LNCAP (cell line): Measurements from ENCODE around the gene UNC5C.

ENCODE experiments used
- TF ChIP-seq, protein P1 (sequence below): fragments of 450-650 bp; IDR thresholded peaks from 2 replicates; pipeline ENCODE4 v1.5.1; 2017; ENCODE audit warnings: mild to moderate bottlenecking

UNC5C gene

DNA sequence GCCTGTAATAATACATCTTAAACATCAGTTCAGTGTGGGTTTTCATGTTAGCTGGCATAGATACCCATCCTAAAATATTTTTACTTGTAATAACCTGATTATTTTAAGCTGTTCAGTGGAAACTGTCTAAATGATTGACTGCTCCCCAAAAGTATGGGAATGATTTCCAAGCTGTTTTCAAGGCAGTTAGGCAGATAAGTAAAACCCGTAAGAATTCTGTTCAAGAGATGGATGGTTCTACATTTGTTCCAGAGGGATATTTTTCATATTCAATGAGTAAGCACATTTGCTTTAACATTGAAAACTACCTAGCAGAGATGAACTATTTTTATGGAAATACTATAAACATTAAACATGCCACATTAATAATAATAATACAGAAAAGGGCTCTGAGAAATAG, 161.1 kb downstream of the UNC5C start:
- TF ChIP-seq, protein P1, sequence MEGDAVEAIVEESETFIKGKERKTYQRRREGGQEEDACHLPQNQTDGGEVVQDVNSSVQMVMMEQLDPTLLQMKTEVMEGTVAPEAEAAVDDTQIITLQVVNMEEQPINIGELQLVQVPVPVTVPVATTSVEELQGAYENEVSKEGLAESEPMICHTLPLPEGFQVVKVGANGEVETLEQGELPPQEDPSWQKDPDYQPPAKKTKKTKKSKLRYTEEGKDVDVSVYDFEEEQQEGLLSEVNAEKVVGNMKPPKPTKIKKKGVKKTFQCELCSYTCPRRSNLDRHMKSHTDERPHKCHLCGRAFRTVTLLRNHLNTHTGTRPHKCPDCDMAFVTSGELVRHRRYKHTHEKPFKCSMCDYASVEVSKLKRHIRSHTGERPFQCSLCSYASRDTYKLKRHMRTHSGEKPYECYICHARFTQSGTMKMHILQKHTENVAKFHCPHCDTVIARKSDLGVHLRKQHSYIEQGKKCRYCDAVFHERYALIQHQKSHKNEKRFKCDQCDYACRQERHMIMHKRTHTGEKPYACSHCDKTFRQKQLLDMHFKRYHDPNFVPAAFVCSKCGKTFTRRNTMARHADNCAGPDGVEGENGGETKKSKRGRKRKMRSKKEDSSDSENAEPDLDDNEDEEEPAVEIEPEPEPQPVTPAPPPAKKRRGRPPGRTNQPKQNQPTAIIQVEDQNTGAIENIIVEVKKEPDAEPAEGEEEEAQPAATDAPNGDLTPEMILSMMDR: no peak

DNA sequence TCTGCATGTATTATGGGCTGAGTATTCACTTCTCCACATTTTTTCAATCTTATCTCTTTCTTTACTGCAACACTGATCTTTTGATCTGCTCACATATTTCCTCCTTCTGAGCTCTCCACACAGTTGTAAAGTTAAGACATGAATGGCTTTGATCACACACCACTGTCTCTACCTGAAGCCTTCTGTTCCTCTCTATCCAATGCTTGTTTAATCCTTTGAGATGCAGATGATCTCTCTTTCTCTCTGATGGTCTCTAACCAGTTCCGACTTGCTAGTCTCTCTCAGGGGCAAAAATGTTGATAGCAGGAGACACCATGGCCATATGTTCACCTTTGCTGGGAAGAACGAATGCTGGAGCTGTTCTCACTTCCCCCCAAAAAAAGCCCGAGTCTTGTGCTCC, 162.4 kb downstream of the UNC5C start:
- TF ChIP-seq, protein P1: no peak

DNA sequence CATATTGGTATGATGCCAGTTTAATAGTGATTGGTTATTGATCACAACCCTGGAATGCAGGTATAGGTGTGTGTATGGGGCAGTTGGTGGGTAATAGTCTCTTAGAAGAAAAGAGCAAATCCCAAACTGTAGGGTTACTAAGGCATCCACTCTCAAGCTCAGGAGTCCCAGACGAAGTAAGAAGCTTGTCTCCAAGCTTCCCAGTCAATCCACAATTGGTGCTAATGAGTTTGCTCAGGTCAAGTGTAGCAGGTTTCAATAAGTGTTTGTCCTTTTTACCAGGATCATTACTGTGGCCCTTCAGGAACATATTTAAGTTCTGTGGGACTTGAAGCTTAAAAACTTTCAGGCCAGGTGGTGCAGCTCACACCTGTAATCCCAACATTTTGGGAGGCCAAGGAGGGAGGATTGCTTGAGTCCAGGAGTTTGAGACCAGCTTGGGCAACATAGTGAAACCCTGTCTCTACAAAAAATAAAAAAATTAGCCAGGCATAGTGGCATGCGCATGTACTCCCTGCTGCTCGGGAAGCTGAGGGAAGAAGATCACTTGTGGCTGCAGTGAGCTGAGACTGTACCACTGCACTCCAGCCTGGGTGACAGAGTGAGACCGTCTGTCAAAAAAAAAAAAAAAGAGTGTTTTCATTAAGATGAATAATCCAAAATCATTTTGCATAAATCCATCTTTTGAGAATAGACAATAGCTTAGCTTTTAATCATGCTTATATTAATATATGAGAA, 166.8 kb downstream of the UNC5C start:
- TF ChIP-seq, protein P1: no peak

DNA sequence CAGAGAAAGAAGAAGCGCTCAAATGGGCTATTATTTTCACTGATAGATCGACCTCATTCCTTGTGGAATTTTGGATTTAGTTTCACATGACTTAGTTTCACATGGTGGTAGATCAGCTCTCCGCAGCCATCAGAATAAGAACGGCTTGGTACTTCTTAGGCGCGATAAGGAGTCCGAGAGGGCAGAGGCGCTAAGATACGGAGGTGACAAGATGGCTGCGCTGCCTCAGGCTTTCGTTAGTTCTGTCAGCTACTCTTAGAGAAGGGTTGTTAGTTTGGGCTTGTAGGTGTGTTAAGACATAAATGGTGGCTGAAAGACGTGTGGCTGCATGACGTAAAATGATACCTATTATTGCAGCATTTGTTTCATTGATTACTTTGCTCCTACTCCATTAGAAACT, 169.1 kb downstream of the UNC5C start:
- TF ChIP-seq, protein P1: no peak

DNA sequence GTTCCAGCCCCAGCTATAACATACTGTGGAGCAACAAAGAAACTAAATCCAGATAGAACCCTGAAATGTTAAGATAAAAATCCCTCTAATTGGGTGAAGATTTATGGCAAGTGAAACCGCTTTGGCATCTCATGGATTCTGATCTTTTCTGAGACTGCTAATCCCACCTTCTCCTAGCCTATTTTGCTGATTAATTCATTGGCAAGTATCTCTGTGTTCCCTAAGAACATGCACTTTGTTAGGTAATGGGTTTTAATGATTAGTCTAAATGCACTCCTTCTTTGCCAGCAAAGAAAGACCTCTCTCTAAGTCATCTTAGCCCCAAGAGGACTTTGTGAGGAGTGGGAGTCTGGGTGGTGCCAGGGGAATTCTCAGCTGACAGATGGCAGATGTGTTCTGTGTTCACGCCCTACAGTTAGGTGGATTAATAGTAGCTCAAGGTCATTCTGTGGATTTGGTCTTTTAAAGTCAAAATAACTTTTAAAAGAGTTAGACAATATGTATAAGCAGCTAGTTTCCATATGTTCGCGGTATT, 171.3 kb downstream of the UNC5C start:
- TF ChIP-seq, protein P1: no peak

DNA sequence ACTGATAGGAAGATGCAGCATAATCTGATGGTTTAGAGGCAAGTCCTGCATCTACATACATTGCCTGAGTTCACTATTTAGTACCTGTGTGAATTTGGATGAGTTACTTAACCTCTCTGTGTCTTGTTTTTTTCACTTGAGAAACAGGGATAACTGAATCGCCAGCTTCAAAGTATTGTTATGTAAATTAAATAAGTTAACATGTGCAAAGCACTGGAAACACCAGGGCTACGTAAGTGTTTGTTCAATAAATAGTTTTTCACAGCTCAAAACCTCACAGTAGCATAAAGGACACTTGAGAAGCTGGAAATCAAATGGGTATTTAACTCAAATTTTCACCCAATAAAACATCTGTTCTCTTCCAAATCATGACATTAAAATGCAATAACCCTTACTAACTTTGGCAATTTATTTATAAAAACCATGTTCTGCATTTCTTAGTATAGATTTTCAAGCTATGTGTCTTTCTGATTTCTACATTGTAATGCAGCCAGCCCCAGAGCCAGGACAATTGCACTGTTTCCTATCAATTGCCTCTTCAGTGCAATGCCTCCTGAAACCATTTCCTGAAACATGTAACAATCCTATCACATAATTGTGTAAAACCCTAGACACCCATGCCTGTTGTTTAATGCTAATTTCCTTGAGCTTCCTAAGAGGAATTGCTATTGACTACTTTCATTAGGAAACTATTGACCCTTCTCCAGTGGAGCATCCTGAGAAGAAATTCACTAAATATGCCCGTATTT, 177.1 kb downstream of the UNC5C start:
- TF ChIP-seq, protein P1: no peak

DNA sequence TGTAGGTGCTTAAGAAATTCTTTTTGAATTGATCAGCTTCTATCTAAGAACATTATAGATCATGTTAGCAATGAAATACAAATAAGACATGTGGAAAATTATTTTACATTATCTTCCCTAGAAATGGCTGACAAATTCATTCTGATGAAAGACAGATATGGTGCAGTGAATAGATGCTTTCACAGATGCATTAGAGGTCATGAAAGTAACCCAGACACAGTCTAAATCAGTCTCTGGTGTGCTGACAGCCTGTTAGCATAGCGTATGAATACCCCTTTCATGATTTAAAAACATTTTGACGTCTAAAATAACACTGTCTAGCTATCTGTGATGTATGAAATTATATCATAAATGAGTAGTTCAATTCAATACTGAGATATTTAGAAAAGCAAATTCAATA, 180.9 kb downstream of the UNC5C start:
- TF ChIP-seq, protein P1: no peak
